SH-SY5Y (cell line): Measurements from ENCODE around the gene STT3B.

Experiments used
- GATA2 ChIP-seq: IDR thresholded peaks from 2 replicates; pipeline ENCODE4 v1.6.1; 2011; ENCODE audit warnings: mild to moderate bottlenecking, low read depth, low read length
- GATA3 ChIP-seq: IDR thresholded peaks from 2 replicates; pipeline ENCODE4 v1.6.1; 2011; ENCODE audit warnings: low read depth, mild to moderate bottlenecking, low read length, moderate library complexity

The STT3B gene

GRCh38 chr3:31579828-31580227 lies 47.1 kb downstream of the STT3B start:
- TF ChIP-seq GATA2, result no peak
- TF ChIP-seq GATA3, result no peak

- TF ChIP-seq GATA3, result no peak
- TF ChIP-seq GATA2, result no peak
These were observed 47.9 kb downstream of the STT3B start for GRCh38 chr3:31580645-31581044.

- TF ChIP-seq GATA3 (no peak), GATA2 (no peak)
These were observed 48.9 kb downstream of the STT3B start for GRCh38 chr3:31581660-31582059.

- TF ChIP-seq GATA2, result no peak
- TF ChIP-seq GATA3, result no peak
These were observed 56.5 kb downstream of the STT3B start for GRCh38 chr3:31589228-31589627.

- TF ChIP-seq GATA2, result no peak
These were observed 57.9 kb downstream of the STT3B start for GRCh38 chr3:31590650-31591049.

- TF ChIP-seq GATA2 (no peak), GATA3 (no peak)
These were observed 60.0 kb downstream of the STT3B start for GRCh38 chr3:31592764-31593163.

- TF ChIP-seq GATA3, result no peak
- no peak for TF ChIP-seq GATA2
These were observed 63.5 kb downstream of the STT3B start for GRCh38 chr3:31596176-31596575.

GRCh38 chr3:31600431-31600830 lies 67.7 kb downstream of the STT3B start:
- no peak for TF ChIP-seq GATA3
- no peak for TF ChIP-seq GATA2

GRCh38 chr3:31606453-31606852 lies 73.7 kb downstream of the STT3B start:
- TF ChIP-seq GATA3 (no peak), GATA2 (no peak)

GRCh38 chr3:31610700-31611275 lies 78.1 kb downstream of the STT3B start:
- TF ChIP-seq GATA2 (no peak), GATA3 (no peak)

- no peak for TF ChIP-seq GATA3
- no peak for TF ChIP-seq GATA2
These were observed 80.5 kb downstream of the STT3B start for GRCh38 chr3:31613177-31613576.

GRCh38 chr3:31613654-31614053 lies 80.9 kb downstream of the STT3B start:
- no peak for TF ChIP-seq GATA3
- no peak for TF ChIP-seq GATA2

GRCh38 chr3:31614162-31614921 lies 81.6 kb downstream of the STT3B start:
- TF ChIP-seq GATA2 (no peak), GATA3 (no peak)

- TF ChIP-seq GATA3 (no peak), GATA2 (no peak)
These were observed 82.5 kb downstream of the STT3B start for GRCh38 chr3:31615071-31615875.

- TF ChIP-seq GATA3, result no peak
- TF ChIP-seq GATA2, result no peak
These were observed 84.0 kb downstream of the STT3B start for GRCh38 chr3:31616711-31617110.

- no peak for TF ChIP-seq GATA3
- no peak for TF ChIP-seq GATA2
These were observed 87.9 kb downstream of the STT3B start for GRCh38 chr3:31620656-31621055.
